HL-60 (cell line): ENCODE results near the gene GNAI2.
A peak's percentile ranks its signal among the peaks of the same experiment; 100 is the strongest.
"Not testable (repeated sequence)": the region's sequence is repeated elsewhere in the genome, so short reads cannot be mapped to it uniquely, and the experiment has no call there.

Source experiments
- DNase-seq, 2 experiments: peaks; one replicate each; pipeline ENCODE4 v3.0.0-alpha.2; 2010 to 2020; ENCODE audit warnings: low read depth in 1 of 2, low spot score in 1 of 2
- H3K27ac ChIP-seq: fragments of 250-450 bp; sonication (Bioruptor Pico); replicated peaks from 2 replicates; pipeline ENCODE4 v1.5.1; 2020; ENCODE audit warnings: mild to moderate bottlenecking, moderate library complexity
- H3K27me3 ChIP-seq: fragments of 250-450 bp; sonication (Bioruptor Pico); 2 replicates; pipeline ENCODE4 v1.5.1; 2021; ENCODE audit warnings: mild to moderate bottlenecking, moderate library complexity; ENCODE audit not compliant: insufficient read depth, poor library complexity, severe bottlenecking
- H3K4me3 ChIP-seq: replicated peaks from 2 replicates; pipeline ENCODE4 v1.5.1; 2011; ENCODE audit warnings: mild to moderate bottlenecking, control low read depth, low read length; ENCODE audit not compliant: insufficient read depth
- GABPA ChIP-seq: IDR thresholded peaks from 2 replicates; pipeline ENCODE4 v1.6.1; 2012; ENCODE audit warnings: low read depth
- POLR2AphosphoS5 ChIP-seq: IDR thresholded peaks from 2 replicates; pipeline ENCODE4 v1.6.1; 2012; ENCODE audit warnings: low read depth
- REST ChIP-seq: IDR thresholded peaks from 2 replicates; pipeline ENCODE4 v1.6.1; 2012; ENCODE audit warnings: low read depth; ENCODE audit not compliant: insufficient replicate concordance
- SPI1 ChIP-seq: IDR thresholded peaks from 2 replicates; pipeline ENCODE4 v1.6.1; 2012; ENCODE audit warnings: low read depth, mild to moderate bottlenecking, borderline replicate concordance
- TF ChIP-seq, protein P1 (sequence below): IDR thresholded peaks from one replicate; pipeline ENCODE4 v1.5.1; 2011; ENCODE audit warnings: low read length, control low read depth, inconsistent platforms; ENCODE audit not compliant: insufficient read depth

The GNAI2 gene

DNA sequence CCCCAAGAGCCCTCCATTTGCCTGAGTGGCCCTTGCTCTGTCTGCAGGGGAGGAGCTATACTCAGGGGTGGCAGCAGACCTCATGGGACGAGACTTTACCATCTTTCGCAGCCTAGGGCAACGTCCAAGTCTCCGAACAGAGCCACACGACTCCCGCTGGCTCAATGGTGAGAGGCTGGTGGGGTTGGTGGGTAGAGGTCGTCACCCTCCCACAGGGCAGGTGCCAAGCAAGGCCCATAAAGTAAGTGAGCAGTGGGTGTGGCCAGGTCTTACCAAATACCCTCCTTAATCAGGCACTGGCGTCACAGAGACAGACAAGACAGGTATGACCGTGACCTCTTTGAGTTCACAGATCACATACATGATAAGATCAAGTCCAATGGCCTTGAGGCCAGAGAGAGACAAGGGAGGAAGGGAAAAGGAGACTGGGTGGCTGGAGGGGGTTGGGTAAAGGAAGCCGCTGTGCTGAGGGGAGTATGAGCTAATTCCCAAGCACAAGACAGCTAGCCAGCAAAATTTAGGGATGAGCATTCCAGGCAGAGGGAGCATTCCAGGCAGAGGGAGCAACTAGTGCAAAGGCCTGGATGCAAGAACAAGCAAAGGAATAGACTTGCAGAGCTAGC lies 35.4 kb downstream of the GNAI2 start:
- DNase-seq, result no peak
- H3K27me3 ChIP-seq, result peaks cover 41% of the 10 kb centered on the region
- H3K4me3 ChIP-seq, result no peak overlapping the region
- no peak overlapping the region for H3K27ac ChIP-seq
- no peak for TF ChIP-seq SPI1
- TF ChIP-seq POLR2AphosphoS5, result no peak
- TF ChIP-seq REST, result no peak
- no peak for TF ChIP-seq GABPA
- TF ChIP-seq, protein P1, sequence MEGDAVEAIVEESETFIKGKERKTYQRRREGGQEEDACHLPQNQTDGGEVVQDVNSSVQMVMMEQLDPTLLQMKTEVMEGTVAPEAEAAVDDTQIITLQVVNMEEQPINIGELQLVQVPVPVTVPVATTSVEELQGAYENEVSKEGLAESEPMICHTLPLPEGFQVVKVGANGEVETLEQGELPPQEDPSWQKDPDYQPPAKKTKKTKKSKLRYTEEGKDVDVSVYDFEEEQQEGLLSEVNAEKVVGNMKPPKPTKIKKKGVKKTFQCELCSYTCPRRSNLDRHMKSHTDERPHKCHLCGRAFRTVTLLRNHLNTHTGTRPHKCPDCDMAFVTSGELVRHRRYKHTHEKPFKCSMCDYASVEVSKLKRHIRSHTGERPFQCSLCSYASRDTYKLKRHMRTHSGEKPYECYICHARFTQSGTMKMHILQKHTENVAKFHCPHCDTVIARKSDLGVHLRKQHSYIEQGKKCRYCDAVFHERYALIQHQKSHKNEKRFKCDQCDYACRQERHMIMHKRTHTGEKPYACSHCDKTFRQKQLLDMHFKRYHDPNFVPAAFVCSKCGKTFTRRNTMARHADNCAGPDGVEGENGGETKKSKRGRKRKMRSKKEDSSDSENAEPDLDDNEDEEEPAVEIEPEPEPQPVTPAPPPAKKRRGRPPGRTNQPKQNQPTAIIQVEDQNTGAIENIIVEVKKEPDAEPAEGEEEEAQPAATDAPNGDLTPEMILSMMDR, result no peak

DNA sequence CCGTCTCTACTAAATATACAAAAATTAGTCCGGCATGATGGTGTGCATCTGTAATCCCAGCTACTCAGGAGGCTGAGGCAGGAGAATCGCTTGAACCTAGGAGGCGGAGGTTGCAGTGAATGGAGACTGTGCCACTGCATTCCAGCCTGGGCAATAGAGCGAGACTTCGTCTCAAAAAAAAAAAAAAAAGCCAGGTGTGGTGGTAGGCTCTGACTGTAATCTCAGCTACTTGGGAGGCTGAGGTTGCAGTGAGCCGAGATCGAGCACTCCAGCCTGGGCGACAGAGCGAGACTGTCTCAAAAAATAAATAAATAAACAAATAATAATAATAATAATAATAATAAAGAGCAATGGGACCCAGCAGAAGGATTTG lies 36.5 kb downstream of the GNAI2 start:
- not testable (repeated sequence) for DNase-seq, H3K27ac ChIP-seq

GRCh38 chr3:50272911-50273688 lies 37.1 kb downstream of the GNAI2 start:
- Histone ChIP-seq H3K27ac (no peak overlapping the region), H3K27me3 (peaks cover 34% of the 10 kb centered on the region), H3K4me3 (no peak overlapping the region)
- peak in 1 of 2 experiments; percentile 82 for DNase-seq
- TF ChIP-seq REST (no peak), GABPA (no peak), POLR2AphosphoS5 (no peak)
- TF ChIP-seq, protein P1, result peak; percentile 96

More for the DNA sequence above, 36.5 kb downstream of the GNAI2 start:
- peaks cover 39% of the 10 kb centered on the region for H3K27me3 ChIP-seq
- H3K4me3 ChIP-seq, result not testable (repeated sequence)

DNA sequence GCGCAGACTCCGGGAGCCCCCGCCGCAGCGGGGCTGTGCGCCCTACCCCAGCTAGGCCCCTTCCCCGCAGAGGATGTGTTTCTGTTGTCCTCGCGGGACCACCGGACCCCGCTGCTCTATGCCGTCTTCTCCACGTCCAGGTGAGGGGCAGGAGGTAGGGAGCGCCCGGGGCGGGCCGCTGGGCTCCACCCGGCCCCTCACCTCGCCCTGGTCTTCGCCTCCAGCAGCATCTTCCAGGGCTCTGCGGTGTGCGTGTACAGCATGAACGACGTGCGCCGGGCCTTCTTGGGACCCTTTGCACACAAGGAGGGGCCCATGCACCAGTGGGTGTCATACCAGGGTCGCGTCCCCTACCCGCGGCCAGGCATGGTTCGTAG lies 37.7 kb downstream of the GNAI2 start:
- peaks cover 34% of the 10 kb centered on the region for H3K27me3 ChIP-seq
- H3K4me3 ChIP-seq, result no peak overlapping the region
- TF ChIP-seq GABPA (no peak), REST (no peak), SPI1 (no peak), POLR2AphosphoS5 (no peak)
- TF ChIP-seq, protein P1, result no peak
- DNase-seq, result no peak
- no peak overlapping the region for H3K27ac ChIP-seq
